H1 (cell line): ENCODE measurements around the gene NFIX. TPM values are rescaled to one million over a fixed set of nuclear protein-coding genes. Genes with fewer than 3 reads are reported as not detected.

Source experiments
- CTCF ChIA-PET: fragments of 300-600 bp; sonication (Branson Sonifier 250); formaldehyde crosslinking; loops from one replicate; lab custom pipeline; 2021; ENCODE audit not compliant: partially characterized antibody; lab: Charles Lee
- POLR2A ChIA-PET: fragments of 300-600 bp; sonication (Branson Sonifier 250); formaldehyde crosslinking; loops from one replicate; lab custom pipeline; 2021; ENCODE audit warnings: inconsistent platforms; ENCODE audit not compliant: partially characterized antibody; lab: Charles Lee
- DNase-seq, 2 experiments: peaks; one replicate each; pipeline versions ENCODE4 v3.0.0 to v3.0.0-alpha.2; 2010 to 2022; ENCODE audit warnings: low spot score in 2 of 2, low read depth in 1 of 2, mixed read lengths in 1 of 2
- FAIRE-seq: peaks from 2 replicates; lab custom pipeline; 2011; peaks lifted over from hg19 to GRCh38; lab: Jason Lieb, UNC
- H2AFZ ChIP-seq: 2 replicates; pipeline ENCODE4 v1.8.1; 2012; ENCODE audit warnings: low read length, inconsistent platforms
- H2AK5ac ChIP-seq: 2 replicates; pipeline ENCODE4 v1.6.1; 2013; ENCODE audit warnings: low read depth, low read length
- H2BK120ac ChIP-seq: replicated peaks from 2 replicates; pipeline ENCODE3; 2013; ENCODE audit warnings: low read depth, low read length, inconsistent platforms
- H2BK12ac ChIP-seq: 2 replicates; pipeline ENCODE4 v1.6.1; 2013; ENCODE audit warnings: low read depth, low read length
- H2BK15ac ChIP-seq: 2 replicates; pipeline ENCODE4 v1.6.1; 2013; ENCODE audit warnings: low read length
- H2BK20ac ChIP-seq: 2 replicates; pipeline ENCODE4 v1.6.1; 2013; ENCODE audit warnings: low read length
- H2BK5ac ChIP-seq: 2 replicates; pipeline ENCODE4 v1.6.1; 2013; ENCODE audit warnings: low read depth, low read length
- H3K14ac ChIP-seq: 2 replicates; pipeline ENCODE4 v1.6.1; 2013; ENCODE audit warnings: inconsistent platforms; ENCODE audit not compliant: insufficient read length
- H3K18ac ChIP-seq: 2 replicates; pipeline ENCODE4 v1.6.1; 2013; ENCODE audit warnings: low read length; ENCODE audit errors: extremely low read depth
- H3K23ac ChIP-seq: 2 replicates; pipeline ENCODE4 v1.6.1; 2013; ENCODE audit warnings: inconsistent platforms; ENCODE audit not compliant: insufficient read length
- H3K23me2 ChIP-seq: 2 replicates; pipeline ENCODE4 v1.6.1; 2013; ENCODE audit warnings: low read depth, low read length
- H3K27ac ChIP-seq: 2 replicates; pipeline ENCODE4 v1.6.1; 2011; ENCODE audit warnings: low read depth, low read length, inconsistent platforms
- H3K27me3 ChIP-seq, 4 experiments: replicated peaks in 1 of 4; 1 replicate in 1 of 4; 2 replicates in 3 of 4; pipeline versions ENCODE4 v1.6.1 to v1.8.1; 2011 to 2013; ENCODE audit warnings: low read length in 3 of 4, mild to moderate bottlenecking in 3 of 4, inconsistent platforms in 2 of 4, mixed read lengths in 2 of 4, moderate library complexity in 1 of 4; ENCODE audit not compliant: control insufficient read depth in 3 of 4, insufficient read depth in 3 of 4; ENCODE audit errors: extremely low read depth in 1 of 4
- H3K36me3 ChIP-seq, 4 experiments: 2 replicates each; pipeline versions ENCODE4 v1.6.1 to v1.8.1; 2011 to 2013; ENCODE audit warnings: mild to moderate bottlenecking in 4 of 4, low read length in 3 of 4, moderate library complexity in 2 of 4, control low read depth in 1 of 4, inconsistent platforms in 1 of 4; ENCODE audit not compliant: insufficient read depth in 4 of 4, control insufficient read depth in 2 of 4
- H3K4ac ChIP-seq: replicated peaks from 2 replicates; pipeline ENCODE3; 2013; ENCODE audit warnings: low read length, low read depth, mixed read lengths, inconsistent platforms; ENCODE audit not compliant: insufficient read length
- H3K4me1 ChIP-seq, 4 experiments: replicated peaks in 1 of 4; 1 replicate in 1 of 4; 2 replicates in 3 of 4; pipeline versions ENCODE4 v1.6.1 to v1.8.1; 2011 to 2013; ENCODE audit warnings: low read length in 3 of 4, inconsistent platforms in 2 of 4, mixed read lengths in 1 of 4; ENCODE audit not compliant: insufficient read depth in 4 of 4, control insufficient read depth in 3 of 4
- H3K4me2 ChIP-seq, 2 experiments: 2 replicates each; pipeline versions ENCODE4 v1.6.1 to v1.8.1; 2011 to 2013; ENCODE audit warnings: low read depth in 2 of 2, low read length in 2 of 2, control low read depth in 1 of 2, inconsistent platforms in 1 of 2, mild to moderate bottlenecking in 1 of 2; ENCODE audit not compliant: insufficient read depth in 1 of 2
- H3K4me3 ChIP-seq, 4 experiments: fragments of 200-600, 300-600 bp in 1 of 4; sonication (generic), shearing (Covaris generic), sonication (Bioruptor Twin) in 1 of 4; 2 replicates each; pipeline versions ENCODE4 v1.5.1 to v1.8.1; 2011 to 2016; ENCODE audit warnings: low read length in 4 of 4, low read depth in 3 of 4, control low read depth in 2 of 4, inconsistent platforms in 2 of 4, mild to moderate bottlenecking in 2 of 4, mixed read lengths in 1 of 4, moderate library complexity in 1 of 4; ENCODE audit not compliant: insufficient read depth in 2 of 4; ENCODE audit errors: extremely low read depth in 1 of 4
- H3K56ac ChIP-seq: replicated peaks from 2 replicates; pipeline ENCODE3; 2013; ENCODE audit warnings: low read depth, mild to moderate bottlenecking, mixed read lengths, low read length, inconsistent platforms; ENCODE audit not compliant: insufficient read length
- H3K79me1 ChIP-seq: 2 replicates; pipeline ENCODE4 v1.6.1; 2013; ENCODE audit warnings: low read depth, low read length, control low read depth
- H3K79me2 ChIP-seq, 2 experiments: 2 replicates each; pipeline versions ENCODE4 v1.6.1 to v1.8.1; 2012 to 2013; ENCODE audit warnings: low read length in 2 of 2, mild to moderate bottlenecking in 2 of 2, inconsistent platforms in 1 of 2; ENCODE audit not compliant: insufficient read depth in 2 of 2, control insufficient read depth in 1 of 2
- H3K9ac ChIP-seq, 4 experiments: replicated peaks in 1 of 4; 1 replicate in 1 of 4; 2 replicates in 3 of 4; pipeline versions ENCODE4 v1.6.1 to v1.8.1; 2011 to 2013; ENCODE audit warnings: low read depth in 3 of 4, low read length in 3 of 4, control low read depth in 2 of 4, mild to moderate bottlenecking in 2 of 4, moderate library complexity in 2 of 4, inconsistent platforms in 1 of 4; ENCODE audit errors: extremely low read depth in 1 of 4
- H3K9me3 ChIP-seq, 2 experiments: 2 replicates each; pipeline versions ENCODE4 v1.6.1 to v1.8.1; 2012 to 2013; ENCODE audit warnings: mild to moderate bottlenecking in 2 of 2, moderate library complexity in 2 of 2, control low read depth in 1 of 2, inconsistent platforms in 1 of 2, low read depth in 1 of 2, low read length in 1 of 2, mixed read lengths in 1 of 2; ENCODE audit not compliant: insufficient read depth in 2 of 2
- H4K20me1 ChIP-seq, 2 experiments: replicated peaks in 1 of 2; 2 replicates each; pipeline versions ENCODE3 to v1.8.1; 2011 to 2013; ENCODE audit warnings: inconsistent platforms in 2 of 2, low read length in 2 of 2, mild to moderate bottlenecking in 1 of 2; ENCODE audit not compliant: insufficient read depth in 2 of 2, control insufficient read depth in 1 of 2
- H4K5ac ChIP-seq: 2 replicates; pipeline ENCODE4 v1.6.1; 2013; ENCODE audit warnings: low read length, low read depth, mixed read lengths, inconsistent platforms; ENCODE audit not compliant: insufficient read length
- H4K8ac ChIP-seq: 2 replicates; pipeline ENCODE4 v1.8.0; 2013; ENCODE audit warnings: mild to moderate bottlenecking, moderate library complexity, low read length, inconsistent platforms; ENCODE audit not compliant: insufficient read depth; ENCODE audit errors: extremely low read depth
- H4K91ac ChIP-seq: replicated peaks from 2 replicates; pipeline ENCODE3; 2013; ENCODE audit warnings: low read length, mixed read lengths, inconsistent platforms; ENCODE audit not compliant: insufficient read length
- CTBP2 ChIP-seq: IDR thresholded peaks from 2 replicates; pipeline ENCODE4 v1.7.0; 2011; ENCODE audit warnings: borderline replicate concordance, mild to moderate bottlenecking, moderate library complexity, mixed read lengths, low read length; ENCODE audit not compliant: insufficient read depth, insufficient read length
- CTCF ChIP-seq, 3 experiments: IDR thresholded peaks; 1 replicate in 2 of 3; 2 replicates in 1 of 3; pipeline versions ENCODE4 v1.5.1 to v1.6.1; 2011; ENCODE audit warnings: low read length in 3 of 3, mild to moderate bottlenecking in 3 of 3, inconsistent platforms in 2 of 3, low read depth in 1 of 3, moderate library complexity in 1 of 3; ENCODE audit not compliant: insufficient read depth in 1 of 3; ENCODE audit errors: control extremely low read depth in 1 of 3
- KDM5A ChIP-seq: fragments of 200-600 bp; IDR thresholded peaks from 2 replicates; pipeline ENCODE4 v1.7.1; 2012; ENCODE audit warnings: mild to moderate bottlenecking, low read length, inconsistent platforms, mixed read lengths
- MAFK ChIP-seq: IDR thresholded peaks from 2 replicates; pipeline ENCODE4 v1.6.1; 2012; ENCODE audit warnings: low read depth, mild to moderate bottlenecking, improper control_type of control experiment, low read length
- MAX ChIP-seq: IDR thresholded peaks from 2 replicates; pipeline ENCODE4 v1.6.1; 2012; ENCODE audit warnings: inconsistent platforms
- NRF1 ChIP-seq: IDR thresholded peaks from 2 replicates; pipeline ENCODE4 v1.6.1; 2011; ENCODE audit warnings: mild to moderate bottlenecking, low read depth, low read length, improper control_type of control experiment
- POLR2A ChIP-seq, 2 experiments: IDR thresholded peaks; 1 replicate in 1 of 2; 2 replicates in 1 of 2; pipeline ENCODE4 v1.6.1; 2011; ENCODE audit warnings: low read depth in 2 of 2, low read length in 2 of 2, mild to moderate bottlenecking in 2 of 2; ENCODE audit errors: control extremely low read depth in 1 of 2
- RFX5 ChIP-seq: IDR thresholded peaks from 2 replicates; pipeline ENCODE4 v1.6.1; 2011; ENCODE audit warnings: low read depth, low read length, improper control_type of control experiment, borderline replicate concordance
- SIRT6 ChIP-seq: IDR thresholded peaks from one replicate; pipeline ENCODE4 v1.7.1; 2012; ENCODE audit warnings: low read length, inconsistent platforms
- WGBS, 2 experiments: shearing (Covaris generic) in 1 of 2; methylation state at CpG; one replicate each; pipeline versions ENCODE4 v1.1.6 to v1.1.7; 2013 to 2015; ENCODE audit warnings: low lambda C conversion rate in 2 of 2, mixed read lengths in 2 of 2, inconsistent platforms in 1 of 2, low coverage in 1 of 2, missing lambda C conversion rate in 1 of 2; ENCODE audit not compliant: insufficient replicate concordance in 2 of 2, insufficient coverage in 1 of 2, insufficient read length in 1 of 2; ENCODE audit errors: extremely low coverage in 1 of 2, missing lambda C conversion rate in 1 of 2; 5-methylcytosine and 5-hydroxymethylcytosine counted together
- polyA plus RNA-seq, 7 experiments: library from polyadenylated mRNA; depleted of rRNA in 3 of 7; stranded (reverse) in 5 of 7; unstranded in 2 of 7; fragments of >200 nt in 5 of 7; fragments of 200-250 nt in 2 of 7; gene quantifications; 1 replicate in 5 of 7; 2 replicates in 1 of 7; 4 replicates in 1 of 7; pipeline versions ENCODE4 v1.2.1 to v1.2.3, GENCODE V29; 2011 to 2013; ENCODE audit warnings: missing spikeins in 2 of 7, mixed read lengths in 2 of 7
- total RNA-seq: library from RNA; stranded (reverse); fragmentation: NEBNext Ultra II Directional; extraction: Animal tissue kit (Norgen Biotek cat#: 25700); gene quantifications from 2 replicates; pipeline ENCODE4 v1.2.1, GENCODE V29; 2021

The NFIX gene
- total and polyA plus RNA-seq, 2 of the 8 experiments (the other 6 are each of a cell fraction or from before 2014, with no cell fraction given) = 0.03 to 0.20 TPM

GRCh38 chr19:12991296-12991695 lies 4.0 kb upstream of the NFIX start:
- Histone ChIP-seq H3K18ac (no peak overlapping the region), H3K4me2 (no peak overlapping the region; a peak in 1 of 4 replicates), H3K4me3 (no peak overlapping the region), H3K9ac (no peak overlapping the region), H3K27me3 (peaks cover 31 to 66% (median 61%) of the 10 kb centered on the region in 4 experiments), H3K4ac (no peak overlapping the region), H3K27ac (no peak overlapping the region), H3K14ac (no peak overlapping the region), H2BK120ac (no peak overlapping the region), H3K36me3 (peaks cover 0 to 8% (median 0%) of the 10 kb centered on the region in 4 experiments; a peak in 1 of 8 replicates), H3K4me1 (peaks cover 0 to 14% (median 9%) of the 10 kb centered on the region in 4 experiments; a peak in 5 of 7 replicates), H4K20me1 (peaks cover 4 to 25% of the 10 kb centered on the region in 2 experiments), H2BK12ac (peak overlapping the region; percentile 99), H2BK5ac (peak overlapping the region; percentile 60; the same call in 1 of the 2 replicates), H3K23me2 (peaks cover 25% of the 10 kb centered on the region), H4K91ac (peak overlapping the region; percentile 17), H3K79me1 (peaks cover 3% of the 10 kb centered on the region; the same call in 1 of the 2 replicates), H3K79me2 (no peaks in the 10 kb centered on the region), H3K9me3 (no peaks in the 10 kb centered on the region), H2AK5ac (peak overlapping the region; percentile 100), H2BK15ac (peak overlapping the region; percentile 100), H2AFZ (no peak overlapping the region), H3K23ac (no peak overlapping the region), H4K8ac (no peak overlapping the region), H3K56ac (no peak overlapping the region), H2BK20ac (no peak overlapping the region), H4K5ac (no peak overlapping the region)
- no peak for FAIRE-seq
- TF ChIP-seq MAX (no peak), CTCF (IDR thresholded peaks at IDR 0.05; ENCODE audit: control extremely low read depth in 1 of 3, insufficient read depth in 1 of 3, low read depth in 1 of 3, low read length in 3 of 3) (no peak), MAFK (no peak), CTBP2 (no peak), SIRT6 (no peak), RFX5 (no peak), NRF1 (no peak), POLR2A (IDR thresholded peaks at IDR 0.05; ENCODE audit: control extremely low read depth in 1 of 2, low read depth in 2 of 2, low read length in 2 of 2) (no peak), KDM5A (no peak)
- CTCF ChIA-PET = interaction anchor here (0.6 to 2.7 kb wide), 3 partner anchors 14 to 41 kb away, joined by 3 to 8 read pairs (median 6); no protein-coding TSS in a partner anchor
- POLR2A ChIA-PET = interaction anchor here (0.7 to 1.2 kb wide), 3 partner anchors 15 to 130 kb away, joined by 3 read pairs; no protein-coding TSS in a partner anchor
- no peak for DNase-seq
- 89% methylated on average over 5 of the region's 5 CpGs; no CpG with 5 or more reads in 1 of the 2 experiments for WGBS, 2 experiments
